ENCODE data around the gene MGAT2.
A peak's percentile ranks its signal among the peaks of the same experiment; 100 is the strongest.

The MGAT2 gene

DNA sequence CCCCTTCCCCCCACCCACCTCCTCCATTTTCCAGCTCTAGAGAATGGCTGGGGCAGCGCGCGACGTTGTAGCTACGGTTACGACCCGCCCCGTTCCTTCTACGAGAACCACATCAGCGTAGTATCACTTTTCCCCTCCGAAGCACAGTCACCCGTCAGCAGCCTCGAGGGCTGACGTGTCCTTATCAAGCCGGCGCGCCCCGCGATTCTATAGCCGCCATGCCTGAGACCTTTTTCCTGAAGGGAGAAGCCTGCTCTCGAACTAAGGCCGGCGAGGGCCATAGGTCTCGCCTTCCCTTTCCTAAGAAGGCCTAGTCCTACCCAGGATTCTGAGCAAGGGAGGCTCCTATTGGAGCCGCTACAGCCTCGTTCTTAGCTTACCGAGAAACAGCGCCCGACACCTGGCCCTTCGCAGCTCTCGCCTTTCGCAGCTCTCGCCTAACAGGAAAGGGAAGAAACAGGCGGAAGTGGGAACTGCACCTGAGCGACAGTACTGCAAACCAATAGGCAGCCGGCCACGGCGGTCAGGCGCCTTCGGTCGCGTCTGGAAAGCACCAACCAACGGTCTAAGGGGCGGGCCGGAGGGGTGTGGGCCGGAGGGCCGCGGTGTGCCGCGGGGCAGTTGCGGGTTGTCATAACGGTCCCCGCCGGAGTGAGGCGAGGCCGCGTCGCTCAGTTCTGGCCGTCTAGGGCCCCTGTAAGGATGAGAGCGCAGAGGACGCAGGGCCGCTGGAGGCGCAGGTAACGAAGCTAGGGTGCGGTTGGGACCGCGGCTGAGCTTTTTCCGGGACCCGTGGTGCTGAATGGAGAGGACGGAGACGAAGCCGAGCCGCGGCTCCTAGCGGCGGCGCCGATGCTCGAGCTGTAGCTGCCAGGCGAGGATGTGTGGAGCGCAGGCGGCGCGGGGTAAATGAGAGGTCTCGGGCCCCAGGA lies at the start of gene MGAT2, which contains the start of gene RPL36AL:
Gene MGAT2, plus strand, starts transcription at position 618 of the 932 bp plus-strand sequence. CDS start 470 bp downstream, outside the sequence.
Gene RPL36AL, minus strand, starts transcription at position 445 of the 932 bp plus-strand sequence. CDS start 1,522 bp downstream, outside the sequence.
- TF ChIP-seq, protein P1, sequence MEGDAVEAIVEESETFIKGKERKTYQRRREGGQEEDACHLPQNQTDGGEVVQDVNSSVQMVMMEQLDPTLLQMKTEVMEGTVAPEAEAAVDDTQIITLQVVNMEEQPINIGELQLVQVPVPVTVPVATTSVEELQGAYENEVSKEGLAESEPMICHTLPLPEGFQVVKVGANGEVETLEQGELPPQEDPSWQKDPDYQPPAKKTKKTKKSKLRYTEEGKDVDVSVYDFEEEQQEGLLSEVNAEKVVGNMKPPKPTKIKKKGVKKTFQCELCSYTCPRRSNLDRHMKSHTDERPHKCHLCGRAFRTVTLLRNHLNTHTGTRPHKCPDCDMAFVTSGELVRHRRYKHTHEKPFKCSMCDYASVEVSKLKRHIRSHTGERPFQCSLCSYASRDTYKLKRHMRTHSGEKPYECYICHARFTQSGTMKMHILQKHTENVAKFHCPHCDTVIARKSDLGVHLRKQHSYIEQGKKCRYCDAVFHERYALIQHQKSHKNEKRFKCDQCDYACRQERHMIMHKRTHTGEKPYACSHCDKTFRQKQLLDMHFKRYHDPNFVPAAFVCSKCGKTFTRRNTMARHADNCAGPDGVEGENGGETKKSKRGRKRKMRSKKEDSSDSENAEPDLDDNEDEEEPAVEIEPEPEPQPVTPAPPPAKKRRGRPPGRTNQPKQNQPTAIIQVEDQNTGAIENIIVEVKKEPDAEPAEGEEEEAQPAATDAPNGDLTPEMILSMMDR (conservative IDR thresholded peaks at IDR 0.05) = peak; percentile 37
- peak; percentile 82 for TF ChIP-seq ZFX (IDR thresholded peaks at IDR 0.05)
- H3K27ac ChIP-seq = peak within 1 kb of the TSS; percentile 98

DNA sequence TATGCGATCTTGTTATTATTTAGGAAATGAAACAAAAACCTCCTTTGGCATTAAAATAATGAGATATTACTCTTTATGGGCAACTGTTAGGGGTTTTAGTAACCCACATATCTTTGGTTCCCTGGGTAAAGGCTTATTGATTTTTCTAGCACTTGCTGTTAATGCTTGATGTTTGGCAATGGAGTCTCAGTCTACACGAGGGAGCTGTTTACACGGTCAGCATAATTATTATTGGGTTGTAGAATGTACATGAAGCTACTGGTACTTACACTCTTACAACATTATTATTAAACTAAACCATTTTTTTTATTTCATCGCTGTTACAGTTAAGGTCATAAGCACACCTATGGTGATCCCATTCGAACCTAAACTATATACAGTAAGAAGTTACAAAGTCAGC lies 46.6 kb upstream of the MGAT2 start:
- TF ChIP-seq, protein P1 (conservative IDR thresholded peaks at IDR 0.05) = no peak
- TF ChIP-seq ZFX (IDR thresholded peaks at IDR 0.05) = no peak

DNA sequence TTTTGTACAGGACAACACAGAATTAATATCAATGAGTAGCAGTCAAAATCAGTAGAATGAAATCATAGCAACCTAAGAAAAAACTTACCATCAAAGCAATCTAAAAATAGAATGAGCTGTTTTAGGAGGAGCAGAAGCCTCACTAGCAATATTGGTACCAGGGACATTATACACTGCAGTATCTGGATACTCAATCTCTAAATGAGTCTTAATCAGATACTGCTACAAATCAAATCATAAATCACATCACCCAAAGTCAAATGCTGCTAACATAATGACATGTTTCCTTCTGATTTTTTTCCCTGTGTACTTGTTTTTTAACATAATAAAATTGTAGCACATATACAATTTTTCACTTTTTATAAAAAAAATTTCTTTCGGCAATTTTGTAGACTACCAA lies 42.5 kb upstream of the MGAT2 start:
- TF ChIP-seq ZFX (IDR thresholded peaks at IDR 0.05) = no peak
- TF ChIP-seq, protein P1 (conservative IDR thresholded peaks at IDR 0.05) = no peak

More for the DNA sequence above, 46.6 kb upstream of the MGAT2 start:
- H3K27ac ChIP-seq = no peak overlapping the region

DNA sequence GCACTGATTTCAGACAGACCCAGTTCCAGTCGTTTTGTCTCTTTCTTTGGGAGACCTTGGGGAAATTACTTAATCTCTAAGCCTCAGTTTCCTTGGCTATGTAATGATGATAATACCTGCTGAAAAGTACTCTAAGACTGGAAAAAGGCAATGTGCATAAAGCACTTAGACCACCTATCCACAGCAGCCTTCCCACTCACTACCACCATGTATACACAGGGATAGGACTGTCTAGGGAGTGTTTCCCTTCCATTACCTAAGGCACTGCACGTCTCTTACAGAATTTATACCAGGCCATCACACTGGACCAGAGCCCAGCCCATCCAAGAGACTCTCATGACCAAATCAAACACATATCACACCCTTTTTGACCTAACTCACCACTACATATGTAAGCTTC lies 40.8 kb upstream of the MGAT2 start:
- no peak overlapping the region for H3K27ac ChIP-seq
- TF ChIP-seq, protein P1 (conservative IDR thresholded peaks at IDR 0.05) = no peak
- TF ChIP-seq ZFX (IDR thresholded peaks at IDR 0.05) = no peak

More for the DNA sequence above, 42.5 kb upstream of the MGAT2 start:
- H3K27ac ChIP-seq = no peak overlapping the region

DNA sequence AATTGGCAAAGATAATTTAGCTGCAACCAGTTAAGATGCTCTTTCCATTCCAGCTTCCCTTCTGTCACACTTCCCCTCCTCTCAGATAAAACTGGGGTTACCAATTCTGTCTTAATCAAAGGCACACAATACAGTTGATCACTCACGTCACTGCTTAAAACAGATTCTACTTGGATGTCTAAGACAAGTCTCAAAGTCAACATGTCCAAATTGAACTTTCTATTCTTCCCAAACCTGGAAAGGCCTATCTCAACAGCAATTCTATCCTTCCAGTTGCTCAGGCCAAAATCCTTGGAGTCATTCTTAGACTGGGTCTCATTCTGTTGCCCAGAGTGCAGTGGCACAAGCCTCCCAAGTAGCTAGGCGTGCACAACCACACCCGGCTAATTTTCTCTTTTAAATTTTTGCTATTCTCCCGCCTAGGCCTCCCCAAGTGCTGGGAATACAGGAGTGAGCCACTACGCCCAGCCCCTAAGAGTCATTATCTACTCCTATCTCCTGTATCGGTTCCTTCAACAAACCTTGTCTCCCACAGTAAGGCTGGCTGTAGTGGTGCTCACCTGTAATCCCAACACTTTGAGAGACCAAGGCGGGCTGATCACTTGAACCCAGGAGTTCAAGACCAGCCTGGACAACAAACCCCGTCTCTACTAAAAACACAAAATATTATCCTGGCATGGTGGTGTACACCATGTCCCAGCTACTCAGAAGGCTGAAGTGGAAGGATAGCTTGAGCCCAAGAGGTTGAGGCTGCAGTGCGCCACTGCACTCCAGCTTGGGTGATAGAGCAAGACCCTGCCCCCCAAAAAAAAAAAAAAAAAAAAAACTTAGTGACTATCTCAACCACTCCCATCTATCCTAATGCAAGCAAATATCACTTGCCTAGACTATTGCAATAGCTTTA lies 39.1 kb upstream of the MGAT2 start:
- no peak overlapping the region for H3K27ac ChIP-seq
- TF ChIP-seq, protein P1 (conservative IDR thresholded peaks at IDR 0.05) = no peak
- TF ChIP-seq ZFX (IDR thresholded peaks at IDR 0.05) = no peak

DNA sequence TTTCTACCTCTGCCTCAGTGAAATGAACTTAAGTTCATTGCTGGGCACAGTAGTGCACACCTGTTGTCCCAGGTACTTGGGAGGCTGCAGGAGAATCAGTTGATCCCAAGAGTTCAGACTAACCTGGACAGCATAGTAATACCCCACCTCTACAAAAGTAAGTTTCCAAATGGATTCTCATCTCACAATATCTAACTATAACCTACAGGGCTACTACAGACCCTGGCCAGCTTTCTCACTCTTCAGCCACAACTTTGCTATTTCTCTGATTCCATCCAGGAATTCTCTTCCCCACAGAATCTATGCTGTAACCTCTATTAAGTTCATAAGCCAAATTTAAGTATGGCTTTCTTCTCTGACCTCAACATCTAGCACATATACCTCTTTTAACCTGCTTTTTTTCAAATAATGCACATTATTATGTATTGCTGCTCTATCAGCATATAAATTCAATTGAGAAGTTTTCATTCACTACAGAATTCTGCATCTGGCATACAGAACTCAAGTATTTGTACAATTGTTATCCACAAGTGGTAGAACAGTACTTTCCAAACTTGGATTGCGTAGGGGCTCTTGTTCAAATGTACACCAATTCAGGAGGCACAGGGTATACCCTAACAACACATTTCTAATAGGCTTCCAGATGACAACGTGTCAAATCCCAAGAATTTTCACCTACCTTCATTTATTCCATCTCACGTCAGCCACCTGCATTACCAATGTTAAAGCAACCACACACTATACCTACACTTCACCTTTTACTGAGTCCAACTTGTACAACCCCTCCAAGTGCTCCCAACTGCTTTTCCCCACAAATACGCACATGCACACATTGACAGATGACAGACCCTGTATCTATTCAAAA lies 38.3 kb upstream of the MGAT2 start:
- H3K27ac ChIP-seq = no peak overlapping the region
- no peak for TF ChIP-seq ZFX (IDR thresholded peaks at IDR 0.05)
- TF ChIP-seq, protein P1 (conservative IDR thresholded peaks at IDR 0.05) = no peak
